CD4-positive, alpha-beta memory T cell (primary cell): ENCODE data around the gene SFXN3. TPM values are rescaled to one million over a fixed set of nuclear protein-coding genes. Genes with fewer than 3 reads are reported as not detected.
A peak's percentile ranks its signal among the peaks of the same experiment; 100 is the strongest.
"Not testable (repeated sequence)": the region's sequence is repeated elsewhere in the genome, so short reads cannot be mapped to it uniquely, and the experiment has no call there.

Experiments
- CTCF ChIA-PET: fragments of 350-600 bp; sonication (Branson Sonifier 250); formaldehyde crosslinking; loops from one replicate; lab custom pipeline; 2021; ENCODE audit warnings: inconsistent platforms; ENCODE audit not compliant: partially characterized antibody; lab: Charles Lee
- POLR2A ChIA-PET: fragments of 350-600 bp; sonication (Branson Sonifier 250); formaldehyde crosslinking; loops from one replicate; lab custom pipeline; 2021; ENCODE audit not compliant: partially characterized antibody; lab: Charles Lee
- DNase-seq, 5 donors: peaks; one replicate each; pipeline versions ENCODE4 v3.0.0 to v3.0.0-alpha.2; 2020 to 2022; ENCODE audit warnings: mixed read lengths in 1 of 5
- H3K27ac ChIP-seq: one replicate; pipeline ENCODE4 v1.7.0; 2013; ENCODE audit warnings: low read depth, low read length
- H3K27me3 ChIP-seq: 2 replicates; pipeline ENCODE4 v1.7.0; 2013; ENCODE audit warnings: mild to moderate bottlenecking, low read length, moderate library complexity; ENCODE audit not compliant: insufficient read depth
- H3K36me3 ChIP-seq: 2 replicates; pipeline ENCODE4 v1.7.0; 2013; ENCODE audit warnings: mild to moderate bottlenecking, low read length, moderate library complexity; ENCODE audit not compliant: insufficient read depth
- H3K4me1 ChIP-seq: 2 replicates; pipeline ENCODE4 v1.7.0; 2013; ENCODE audit warnings: mild to moderate bottlenecking, low read length, moderate library complexity; ENCODE audit not compliant: insufficient read depth
- H3K4me3 ChIP-seq, 2 donors: one replicate each; pipeline ENCODE4 v1.7.0; 2013; ENCODE audit warnings: low read length in 2 of 2, mild to moderate bottlenecking in 1 of 2
- H3K9me3 ChIP-seq, 2 donors: one replicate each; pipeline ENCODE4 v1.7.0; 2013; ENCODE audit warnings: low read length in 2 of 2, control low read depth in 1 of 2; ENCODE audit not compliant: control insufficient read depth in 1 of 2
- H3K27ac Mint-ChIP-seq, 7 donors: one replicate each; pipeline ENCODE4 v1.8.0; 2020 to 2021; ENCODE audit warnings: mixed read lengths in 7 of 7, mild to moderate bottlenecking in 6 of 7, inconsistent platforms in 3 of 7, moderate library complexity in 3 of 7
- H3K27me3 Mint-ChIP-seq, 2 donors: one replicate each; pipeline ENCODE4 v1.8.0; 2020 to 2021; ENCODE audit warnings: mixed read lengths in 2 of 2
- H3K36me3 Mint-ChIP-seq, 2 donors: one replicate each; pipeline ENCODE4 v1.8.0; 2020 to 2021; ENCODE audit warnings: mixed read lengths in 2 of 2, inconsistent platforms in 1 of 2, mild to moderate bottlenecking in 1 of 2
- H3K4me1 Mint-ChIP-seq, 4 donors: one replicate each; pipeline ENCODE4 v1.8.0; 2020 to 2021; ENCODE audit warnings: mixed read lengths in 4 of 4, mild to moderate bottlenecking in 1 of 4
- H3K4me3 Mint-ChIP-seq, 8 donors: one replicate each; pipeline ENCODE4 v1.8.0; 2020 to 2021; ENCODE audit warnings: mixed read lengths in 8 of 8, mild to moderate bottlenecking in 7 of 8, moderate library complexity in 6 of 8, inconsistent platforms in 3 of 8
- H3K9me3 Mint-ChIP-seq, 8 donors: one replicate each; pipeline ENCODE4 v1.8.0; 2020 to 2021; ENCODE audit warnings: mixed read lengths in 8 of 8, mild to moderate bottlenecking in 5 of 8, inconsistent platforms in 3 of 8, moderate library complexity in 1 of 8
- intact Hi-C: fragments of 100-400 bp; cut with micrococcal nuclease; formaldehyde crosslinking; loops from one replicate; pipeline ENCODE4 v1.15.1; 2023
- polyA plus RNA-seq, 2 donors: library from polyadenylated mRNA; unstranded; fragments of 300-500 nt; fragmentation: Illumina TruSeq; gene quantifications; one replicate each; pipeline ENCODE4 v1.2.3, GENCODE V29; 2021
- total RNA-seq, 2 experiments: library from RNA; stranded (reverse); gene quantifications; one replicate each; pipeline ENCODE4 v1.2.3, GENCODE V29; 2021

SFXN3 gene
- total and polyA plus RNA-seq, 4 experiments from 2014 or later = 10.8 to 123 (median 69.5) TPM

GRCh38 chr10:101030496-101031127 is 422 bp upstream of the SFXN3 start:
- peaks cover 20% of the 10 kb centered on the region for H3K4me1 ChIP-seq
- DNase-seq = no peak
- intact Hi-C loops = loop anchor here (1.0 to 2.0 kb wide), 3 partner anchors 30 to 44 kb away; partner anchors contain the start of genes MRPL43 and TWNK
- peaks cover 9% of the 10 kb centered on the region for H3K36me3 ChIP-seq
- CTCF ChIA-PET = interaction anchor here (0.8 to 5.7 kb wide), 15 partner anchors 12 to 469 kb away, joined by 3 to 60 read pairs (median 5); partner anchors contain the start of genes LZTS2, MRPL43 and TWNK
- Mint-ChIP-seq H3K4me1 (peaks cover 10 to 34% (median 15%) of the 10 kb centered on the region in 4 donors), H3K9me3 (peaks cover 0 to 1% (median 0%) of the 10 kb centered on the region in 8 donors), H3K4me3 (peak overlapping the region; percentile 92 to 100 (median 96)), H3K27ac (peak overlapping the region in 6 of 7 donors; percentile 93 to 100 (median 98)), H3K36me3 (peaks cover 2 to 22% of the 10 kb centered on the region in 2 donors), H3K27me3 (no peaks in the 10 kb centered on the region)
- peak overlapping the region; percentile 92 for H3K27ac ChIP-seq
- H3K4me3 ChIP-seq = peak overlapping the region; percentile 95 to 99
- no peaks in the 10 kb centered on the region for H3K9me3 ChIP-seq
- no peaks in the 10 kb centered on the region for H3K27me3 ChIP-seq
- POLR2A ChIA-PET = interaction anchor here (0.5 to 4.4 kb wide), 18 partner anchors 8 to 207 kb away, joined by 3 to 90 read pairs (median 4); partner anchors contain the start of genes KAZALD1, LZTS2, MRPL43 and TWNK

DNA sequence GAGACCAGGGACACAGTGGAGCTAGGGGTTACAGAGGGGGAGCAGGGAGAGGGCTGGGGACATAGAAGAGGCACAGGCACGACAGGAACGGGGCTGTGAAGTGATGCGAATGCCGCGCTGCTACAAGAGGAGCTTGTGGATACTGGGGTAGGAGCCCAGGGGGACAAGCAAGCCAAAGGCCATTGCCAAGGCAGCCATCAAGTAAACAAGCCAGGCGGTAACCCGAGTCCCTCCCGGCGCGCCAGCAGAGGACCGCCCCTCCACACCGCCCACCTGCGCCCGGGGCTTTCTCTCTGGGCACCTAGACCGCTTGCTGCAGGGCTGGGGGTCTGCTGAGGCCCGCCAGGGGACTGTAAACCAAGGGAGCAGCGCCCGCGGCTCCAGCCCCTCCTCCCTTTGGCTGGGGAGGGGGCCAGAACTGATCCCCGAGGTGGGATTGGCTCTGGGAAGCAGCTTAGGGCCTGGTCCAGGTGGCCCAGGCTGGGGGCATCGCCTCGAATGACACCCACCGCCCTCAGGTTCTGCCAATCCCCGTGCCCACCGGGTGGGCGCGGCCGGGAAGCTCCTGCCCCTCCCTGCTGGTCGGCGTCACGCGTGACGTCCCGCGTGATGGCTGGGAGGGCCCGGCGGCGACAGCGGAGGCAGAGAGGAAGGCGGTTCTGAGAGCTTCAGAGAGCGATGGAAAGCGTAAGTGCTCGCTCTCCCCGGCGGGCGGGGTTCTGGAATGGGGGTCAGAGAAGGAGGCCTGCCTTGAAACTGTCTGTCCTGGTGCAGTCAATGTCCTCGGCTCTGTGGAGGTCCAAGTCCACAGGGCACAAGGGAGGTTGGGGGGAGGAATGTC is 982 bp downstream of the SFXN3 start:
- Histone ChIP-seq H3K27ac (peak overlapping the region; percentile 92), H3K9me3 (no peaks in the 10 kb centered on the region), H3K4me1 (peaks cover 20% of the 10 kb centered on the region), H3K4me3 (peak overlapping the region; percentile 95 to 99), H3K36me3 (peaks cover 22% of the 10 kb centered on the region), H3K27me3 (no peaks in the 10 kb centered on the region)
- ChIA-PET CTCF (interaction anchor here (0.9 to 5.7 kb wide), 16 partner anchors 8 to 64 kb away, joined by 3 to 60 read pairs (median 4); partner anchors contain the start of genes KAZALD1, MRPL43 and TWNK), POLR2A (interaction anchor here (0.7 to 4.4 kb wide), 16 partner anchors 10 to 1214 kb away, joined by 3 to 90 read pairs (median 7); partner anchors contain the start of genes GBF1, KAZALD1, LZTS2 and MRPL43)
- peaks cover 12 to 33% of the 10 kb centered on the region in 2 donors for H3K36me3 Mint-ChIP-seq
- H3K27me3 Mint-ChIP-seq = no peaks in the 10 kb centered on the region
- DNase-seq = peak; percentile 79 to 90 (median 82)
- no peaks in the 10 kb centered on the region for H3K9me3 Mint-ChIP-seq
- intact Hi-C loops = loop anchor here (1.0 to 2.0 kb wide), 5 partner anchors 9 to 45 kb away; partner anchors contain the start of genes MRPL43 and TWNK
- H3K4me3 Mint-ChIP-seq = peak overlapping the region; percentile 92 to 100 (median 96)
- peaks cover 10 to 34% (median 15%) of the 10 kb centered on the region in 4 donors for H3K4me1 Mint-ChIP-seq
- peak overlapping the region; percentile 93 to 100 (median 99) for H3K27ac Mint-ChIP-seq

DNA sequence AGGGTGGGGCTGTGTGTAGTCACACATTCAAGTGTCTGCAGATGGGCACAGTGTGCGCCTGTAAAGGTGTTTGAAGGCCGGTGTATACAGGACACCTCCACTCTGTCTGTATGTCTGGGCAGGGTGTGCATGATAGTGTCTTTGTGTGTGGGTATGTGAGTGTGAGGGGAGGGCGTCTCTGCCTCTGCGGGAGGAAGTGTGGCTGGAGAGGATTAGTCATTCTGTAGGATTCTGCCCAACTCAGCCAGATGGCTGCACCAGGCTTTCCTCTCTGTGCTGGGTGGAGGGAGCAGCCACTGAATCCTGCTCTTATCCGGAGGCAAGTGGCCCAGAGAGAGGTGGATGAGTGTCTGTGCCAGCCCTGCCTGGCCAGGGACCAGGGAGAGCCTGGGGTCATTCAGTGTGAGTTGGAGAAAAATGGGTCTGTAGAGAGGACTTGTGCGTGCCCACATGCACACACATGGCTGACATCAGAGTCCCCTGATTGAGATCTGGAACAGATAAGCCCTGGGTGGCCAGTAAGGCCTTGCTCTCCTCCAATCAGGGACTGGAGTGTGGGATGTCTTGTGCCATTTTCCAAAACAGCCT is 1.7 kb downstream of the SFXN3 start:
- Mint-ChIP-seq H3K4me1 (peaks cover 10 to 34% (median 15%) of the 10 kb centered on the region in 4 donors), H3K4me3 (peak overlapping the region; percentile 88 to 99 (median 95)), H3K36me3 (peaks cover 16 to 40% of the 10 kb centered on the region in 2 donors), H3K27ac (peak overlapping the region; percentile 93 to 100 (median 99)), H3K9me3 (no peaks in the 10 kb centered on the region), H3K27me3 (no peaks in the 10 kb centered on the region)
- H3K9me3 ChIP-seq = no peaks in the 10 kb centered on the region
- H3K4me1 ChIP-seq = peaks cover 20% of the 10 kb centered on the region
- POLR2A ChIA-PET = interaction anchor here (0.8 to 4.4 kb wide), 13 partner anchors 9 to 1213 kb away, joined by 3 to 90 read pairs (median 10); partner anchors contain the start of genes GBF1, KAZALD1, LZTS2 and MRPL43
- H3K36me3 ChIP-seq = peaks cover 28% of the 10 kb centered on the region
- intact Hi-C loops = loop anchor here (1.0 kb wide), 2 partner anchors 9 to 18 kb away; no protein-coding TSS in a partner anchor
- peak in 1 of 5 donors; percentile 83 for DNase-seq
- peak overlapping the region; percentile 92 for H3K27ac ChIP-seq
- H3K4me3 ChIP-seq = peak overlapping the region; percentile 95 to 99
- no peaks in the 10 kb centered on the region for H3K27me3 ChIP-seq
- CTCF ChIA-PET = interaction anchor here (0.9 to 5.7 kb wide), 9 partner anchors 9 to 35 kb away, joined by 3 to 60 read pairs (median 10); partner anchors contain the start of gene KAZALD1

- H3K4me3 Mint-ChIP-seq = peak overlapping the region; percentile 54 to 99 (median 86)
- peak overlapping the region in 1 of 2 donors; percentile 99 for H3K4me3 ChIP-seq
- intact Hi-C loops = no loop called here
- peaks cover 10 to 34% (median 15%) of the 10 kb centered on the region in 4 donors for H3K4me1 Mint-ChIP-seq
- no peaks in the 10 kb centered on the region for H3K9me3 ChIP-seq
- no peak for DNase-seq
- ChIA-PET POLR2A (interaction anchor here (0.9 to 4.0 kb wide), 3 partner anchors 8 to 89 kb away, joined by 3 to 69 read pairs (median 17); partner anchors contain the start of gene KAZALD1), CTCF (interaction anchor here (1.2 to 5.7 kb wide), 4 partner anchors 9 to 25 kb away, joined by 4 to 60 read pairs (median 6); no protein-coding TSS in a partner anchor)
- peaks cover 34% of the 10 kb centered on the region for H3K36me3 ChIP-seq
- no peaks in the 10 kb centered on the region for H3K27me3 Mint-ChIP-seq
- H3K27me3 ChIP-seq = no peaks in the 10 kb centered on the region
- no peaks in the 10 kb centered on the region for H3K9me3 Mint-ChIP-seq
- peak overlapping the region; percentile 68 to 100 (median 93) for H3K27ac Mint-ChIP-seq
- peak overlapping the region; percentile 92 for H3K27ac ChIP-seq
- peaks cover 20 to 46% of the 10 kb centered on the region in 2 donors for H3K36me3 Mint-ChIP-seq
- H3K4me1 ChIP-seq = peaks cover 20% of the 10 kb centered on the region
These were observed 2.2 kb downstream of the SFXN3 start for GRCh38 chr10:101033276-101033675.

DNA sequence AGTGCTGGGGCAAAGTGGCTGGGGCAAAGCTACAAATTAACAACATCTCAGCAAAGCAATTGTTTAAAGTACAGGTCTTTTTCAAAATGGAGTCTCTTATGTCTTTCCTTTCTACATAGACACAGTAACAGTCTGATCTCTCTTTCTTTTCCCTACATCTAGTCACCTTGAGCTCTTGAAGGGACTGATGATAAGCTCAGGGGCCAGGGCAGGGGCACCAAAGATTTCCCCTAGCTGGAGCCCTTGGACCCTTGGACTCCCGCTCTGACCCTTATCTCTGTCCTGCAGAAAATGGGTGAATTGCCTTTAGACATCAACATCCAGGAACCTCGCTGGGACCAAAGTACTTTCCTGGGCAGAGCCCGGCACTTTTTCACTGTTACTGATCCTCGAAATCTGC is 3.4 kb downstream of the SFXN3 start:
- peaks cover 10 to 34% (median 15%) of the 10 kb centered on the region in 4 donors for H3K4me1 Mint-ChIP-seq
- POLR2A ChIA-PET = not testable (repeated sequence)

GRCh38 chr10:101035314-101035713 is 4.3 kb downstream of the SFXN3 start:
- no peaks in the 10 kb centered on the region for H3K9me3 Mint-ChIP-seq
- Histone ChIP-seq H3K4me3 (no peak overlapping the region), H3K27ac (no peak overlapping the region), H3K4me1 (peaks cover 18% of the 10 kb centered on the region), H3K9me3 (no peaks in the 10 kb centered on the region), H3K36me3 (peaks cover 34% of the 10 kb centered on the region), H3K27me3 (no peaks in the 10 kb centered on the region)
- H3K27me3 Mint-ChIP-seq = no peaks in the 10 kb centered on the region
- peaks cover 10 to 38% (median 15%) of the 10 kb centered on the region in 4 donors for H3K4me1 Mint-ChIP-seq
- CTCF ChIA-PET = interaction anchor here (0.9 to 26.6 kb wide), 7 partner anchors 8 to 28 kb away, joined by 3 to 645 read pairs (median 5); partner anchors contain the start of gene KAZALD1
- POLR2A ChIA-PET = no interaction called here
- no peak for DNase-seq
- H3K27ac Mint-ChIP-seq = no peak overlapping the region
- no peak overlapping the region for H3K4me3 Mint-ChIP-seq
- intact Hi-C loops = no loop called here
- peaks cover 25 to 61% of the 10 kb centered on the region in 2 donors for H3K36me3 Mint-ChIP-seq

More for the DNA sequence above, 3.4 kb downstream of the SFXN3 start:
- H3K27me3 Mint-ChIP-seq, H3K9me3 Mint-ChIP-seq, H3K9me3 ChIP-seq, intact Hi-C loops, H3K27me3 ChIP-seq, DNase-seq, H3K27ac ChIP-seq, H3K4me3 ChIP-seq: not testable (repeated sequence)
- H3K4me3 Mint-ChIP-seq = peak overlapping the region in 1 of 8 donors; percentile 7
- H3K27ac Mint-ChIP-seq = peak overlapping the region in 5 of 7 donors; percentile 6 to 52 (median 25)
- peaks cover 20% of the 10 kb centered on the region for H3K4me1 ChIP-seq
- CTCF ChIA-PET = interaction anchor here (0.9 to 2.3 kb wide), 7 partner anchors 9 to 38 kb away, joined by 3 to 7 read pairs (median 4); no protein-coding TSS in a partner anchor
- H3K36me3 ChIP-seq = peaks cover 34% of the 10 kb centered on the region
- peaks cover 25 to 56% of the 10 kb centered on the region in 2 donors for H3K36me3 Mint-ChIP-seq
